H9 (cell line): ENCODE data around the gene NCOR2. TPM values are rescaled to one million over a fixed set of nuclear protein-coding genes. Genes with fewer than 3 reads are reported as not detected.

Source experiments
- DNase-seq: peaks from one replicate; pipeline ENCODE4 v3.0.0-alpha.2; 2017
- H2AFZ ChIP-seq: one replicate; pipeline ENCODE4 v1.6.1; 2013; ENCODE audit warnings: mild to moderate bottlenecking, low read length, control low read depth, moderate library complexity
- H2AK5ac ChIP-seq: 2 replicates; pipeline ENCODE4 v1.6.1; 2013; ENCODE audit warnings: low read length, control low read depth, mixed read lengths; ENCODE audit not compliant: insufficient read length
- H2BK120ac ChIP-seq: one replicate; pipeline ENCODE4 v1.6.1; 2013; ENCODE audit warnings: low read depth, mild to moderate bottlenecking, low read length, control low read depth, inconsistent platforms; ENCODE audit not compliant: poor library complexity, severe bottlenecking
- H2BK12ac ChIP-seq: 2 replicates; pipeline ENCODE4 v1.6.1; 2013; ENCODE audit warnings: low read length, control low read depth, mixed read lengths, low read depth; ENCODE audit not compliant: insufficient read length
- H2BK15ac ChIP-seq: 2 replicates; pipeline ENCODE4 v1.6.1; 2013; ENCODE audit warnings: low read depth, low read length, control low read depth
- H2BK20ac ChIP-seq: one replicate; pipeline ENCODE4 v1.6.1; 2013; ENCODE audit warnings: low read depth, mild to moderate bottlenecking, low read length, control low read depth, inconsistent platforms; ENCODE audit not compliant: poor library complexity, severe bottlenecking
- H2BK5ac ChIP-seq: 2 replicates; pipeline ENCODE4 v1.6.1; 2013; ENCODE audit warnings: low read length, control low read depth, mixed read lengths; ENCODE audit not compliant: insufficient read length
- H3K14ac ChIP-seq: 2 replicates; pipeline ENCODE4 v1.6.1; 2013; ENCODE audit warnings: low read length, control low read depth; ENCODE audit not compliant: insufficient read depth
- H3K18ac ChIP-seq: 2 replicates; pipeline ENCODE4 v1.6.1; 2013; ENCODE audit warnings: low read depth, mild to moderate bottlenecking, mixed read lengths, low read length, control low read depth; ENCODE audit not compliant: insufficient read length
- H3K23ac ChIP-seq: 2 replicates; pipeline ENCODE4 v1.6.1; 2013; ENCODE audit warnings: low read length, control low read depth, mixed read lengths, low read depth; ENCODE audit not compliant: insufficient read length
- H3K23me2 ChIP-seq: 2 replicates; pipeline ENCODE4 v1.6.1; 2013; ENCODE audit warnings: low read depth, mild to moderate bottlenecking, mixed read lengths, low read length, control low read depth; ENCODE audit not compliant: insufficient read length, poor library complexity, severe bottlenecking
- H3K27ac ChIP-seq: 2 replicates; pipeline ENCODE4 v1.5.1; 2013; ENCODE audit warnings: low read length, control low read depth, mixed read lengths, low read depth; ENCODE audit not compliant: insufficient read length
- H3K27me3 ChIP-seq: 2 replicates; pipeline ENCODE4 v1.6.1; 2013; ENCODE audit warnings: low read length, control low read depth, inconsistent platforms; ENCODE audit not compliant: insufficient read depth
- H3K4ac ChIP-seq: 2 replicates; pipeline ENCODE4 v1.6.1; 2013; ENCODE audit warnings: low read depth, mild to moderate bottlenecking, control low read depth, inconsistent platforms, low read length, moderate library complexity
- H3K4me1 ChIP-seq: 2 replicates; pipeline ENCODE4 v1.6.1; 2013; ENCODE audit warnings: low read length, control low read depth, inconsistent platforms; ENCODE audit not compliant: insufficient read depth
- H3K4me2 ChIP-seq: 2 replicates; pipeline ENCODE4 v1.6.1; 2013; ENCODE audit warnings: low read length, control low read depth, mixed read lengths; ENCODE audit not compliant: insufficient read length, insufficient read depth
- H3K56ac ChIP-seq: 2 replicates; pipeline ENCODE4 v1.6.1; 2013; ENCODE audit warnings: low read depth, mild to moderate bottlenecking, mixed read lengths, low read length, control low read depth; ENCODE audit not compliant: insufficient read length
- H3K79me1 ChIP-seq: 2 replicates; pipeline ENCODE4 v1.6.1; 2013; ENCODE audit warnings: low read depth, mild to moderate bottlenecking, moderate library complexity, low read length, control low read depth, inconsistent platforms; ENCODE audit not compliant: insufficient read depth, poor library complexity, severe bottlenecking
- H3K79me2 ChIP-seq: 2 replicates; pipeline ENCODE4 v1.6.1; 2013; ENCODE audit warnings: low read length, control low read depth, inconsistent platforms; ENCODE audit not compliant: insufficient read depth
- H3K9ac ChIP-seq: 2 replicates; pipeline ENCODE4 v1.6.1; 2013; ENCODE audit warnings: low read length, control low read depth, mixed read lengths; ENCODE audit not compliant: insufficient read length; ENCODE audit errors: extremely low read depth
- H3K9me3 ChIP-seq: one replicate; pipeline ENCODE4 v1.6.1; 2013; ENCODE audit warnings: low read depth, low read length, inconsistent platforms; ENCODE audit not compliant: control insufficient read depth
- H3T11ph ChIP-seq: one replicate; pipeline ENCODE4 v1.6.1; 2013; ENCODE audit warnings: mild to moderate bottlenecking, low read length, control low read depth, inconsistent platforms
- H4K20me1 ChIP-seq: one replicate; pipeline ENCODE4 v1.6.1; 2013; ENCODE audit not compliant: control insufficient read depth, insufficient read length, insufficient read depth
- H4K5ac ChIP-seq: 2 replicates; pipeline ENCODE4 v1.6.1; 2013; ENCODE audit warnings: low read depth, mild to moderate bottlenecking, mixed read lengths, low read length, control low read depth; ENCODE audit not compliant: insufficient read length
- H4K8ac ChIP-seq: replicated peaks from 2 replicates; pipeline ENCODE4 v1.6.1; 2013; ENCODE audit warnings: low read length, control low read depth, mixed read lengths, low read depth; ENCODE audit not compliant: insufficient read length
- H4K91ac ChIP-seq: 2 replicates; pipeline ENCODE4 v1.6.1; 2013; ENCODE audit warnings: low read depth, mild to moderate bottlenecking, moderate library complexity, mixed read lengths, low read length, control low read depth; ENCODE audit not compliant: insufficient read length
- H3K27ac Mint-ChIP-seq, 3 experiments: 2 replicates in 2 of 3; 3 replicates in 1 of 3; pipeline ENCODE4 v1.8.0; 2020 to 2021; ENCODE audit warnings: mixed read lengths in 3 of 3, mild to moderate bottlenecking in 1 of 3, moderate library complexity in 1 of 3
- H3K27me3 Mint-ChIP-seq: 2 replicates; pipeline ENCODE4 v1.8.0; 2021; ENCODE audit warnings: low read depth, mild to moderate bottlenecking, moderate library complexity, mixed read lengths
- H3K36me3 Mint-ChIP-seq, 3 experiments: 2 replicates in 2 of 3; 3 replicates in 1 of 3; pipeline ENCODE4 v1.8.0; 2020 to 2021; ENCODE audit warnings: low read depth in 3 of 3, mixed read lengths in 3 of 3; ENCODE audit not compliant: insufficient read depth in 1 of 3
- H3K4me1 Mint-ChIP-seq, 2 experiments: 2 replicates each; pipeline ENCODE4 v1.8.0; 2020; ENCODE audit warnings: mixed read lengths in 2 of 2
- H3K4me3 Mint-ChIP-seq, 2 experiments: 2 replicates in 1 of 2; 3 replicates in 1 of 2; pipeline ENCODE4 v1.8.0; 2020 to 2021; ENCODE audit warnings: mild to moderate bottlenecking in 2 of 2, mixed read lengths in 2 of 2, moderate library complexity in 1 of 2
- H3K9me3 Mint-ChIP-seq, 2 experiments: 2 replicates in 1 of 2; 3 replicates in 1 of 2; pipeline ENCODE4 v1.8.0; 2020; ENCODE audit warnings: mild to moderate bottlenecking in 2 of 2, mixed read lengths in 2 of 2, moderate library complexity in 1 of 2
- WGBS: extraction: QIAGEN DNeasy Blood & Tissue Kit; methylation state at CpG from one replicate; pipeline ENCODE4 v1.1.7; 2013; ENCODE audit warnings: missing lambda C conversion rate, low lambda C conversion rate, mixed read lengths; ENCODE audit not compliant: insufficient read length; ENCODE audit errors: extremely low coverage; 5-methylcytosine and 5-hydroxymethylcytosine counted together
- total RNA-seq: library from RNA; stranded (reverse); gene quantifications from 2 replicates; pipeline ENCODE4 v1.2.1, GENCODE V29; 2021
- TF ChIP-seq, protein P1 (sequence below): fragments of 200-600 bp; sonication (generic); conservative IDR thresholded peaks from 3 replicates; pipeline ENCODE4 v1.8.0; 2021; ENCODE audit warnings: antibody characterized with exemption, mild to moderate bottlenecking

The NCOR2 gene
- total RNA-seq, 1 experiment from 2014 or later: 226 TPM

- TF ChIP-seq, protein P1, sequence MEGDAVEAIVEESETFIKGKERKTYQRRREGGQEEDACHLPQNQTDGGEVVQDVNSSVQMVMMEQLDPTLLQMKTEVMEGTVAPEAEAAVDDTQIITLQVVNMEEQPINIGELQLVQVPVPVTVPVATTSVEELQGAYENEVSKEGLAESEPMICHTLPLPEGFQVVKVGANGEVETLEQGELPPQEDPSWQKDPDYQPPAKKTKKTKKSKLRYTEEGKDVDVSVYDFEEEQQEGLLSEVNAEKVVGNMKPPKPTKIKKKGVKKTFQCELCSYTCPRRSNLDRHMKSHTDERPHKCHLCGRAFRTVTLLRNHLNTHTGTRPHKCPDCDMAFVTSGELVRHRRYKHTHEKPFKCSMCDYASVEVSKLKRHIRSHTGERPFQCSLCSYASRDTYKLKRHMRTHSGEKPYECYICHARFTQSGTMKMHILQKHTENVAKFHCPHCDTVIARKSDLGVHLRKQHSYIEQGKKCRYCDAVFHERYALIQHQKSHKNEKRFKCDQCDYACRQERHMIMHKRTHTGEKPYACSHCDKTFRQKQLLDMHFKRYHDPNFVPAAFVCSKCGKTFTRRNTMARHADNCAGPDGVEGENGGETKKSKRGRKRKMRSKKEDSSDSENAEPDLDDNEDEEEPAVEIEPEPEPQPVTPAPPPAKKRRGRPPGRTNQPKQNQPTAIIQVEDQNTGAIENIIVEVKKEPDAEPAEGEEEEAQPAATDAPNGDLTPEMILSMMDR: no peak
Measured at GRCh38 chr12:124551268-124552144, 15.9 kb downstream of the NCOR2 start.

More at GRCh38 chr12:124551268-124552144, 15.9 kb downstream of the NCOR2 start:
- Histone ChIP-seq H3K23me2 (no peaks in the 10 kb centered on the region), H3K27ac (no peak overlapping the region), H4K20me1 (no peaks in the 10 kb centered on the region), H2AFZ (no peak overlapping the region), H2BK20ac (no peak overlapping the region), H2BK12ac (no peak overlapping the region), H2BK5ac (no peak overlapping the region), H3K56ac (no peak overlapping the region), H2AK5ac (no peak overlapping the region), H3K4me2 (no peak overlapping the region), H4K5ac (no peak overlapping the region), H3K4ac (no peak overlapping the region), H3K27me3 (no peaks in the 10 kb centered on the region), H2BK15ac (no peak overlapping the region), H3K79me1 (peaks cover 3% of the 10 kb centered on the region), H3K4me1 (peaks cover 4% of the 10 kb centered on the region; the same call in 1 of the 2 replicates), H3K23ac (no peak overlapping the region), H3T11ph (no peak overlapping the region), H2BK120ac (no peak overlapping the region), H3K9ac (no peak overlapping the region), H3K18ac (no peak overlapping the region), H3K14ac (no peak overlapping the region), H3K79me2 (peaks cover 78% of the 10 kb centered on the region), H4K8ac (no peak overlapping the region), H4K91ac (no peak overlapping the region), H3K9me3 (no peaks in the 10 kb centered on the region)
- DNase-seq: peak; percentile 83
- Mint-ChIP-seq H3K36me3 (peaks cover 7 to 17% (median 15%) of the 10 kb centered on the region in 3 experiments), H3K27me3 (no peaks in the 10 kb centered on the region), H3K9me3 (no peaks in the 10 kb centered on the region), H3K4me3 (peak overlapping the region in 1 of 2 experiments; percentile 56; a peak in 2 of 5 replicates), H3K4me1 (peaks cover 46 to 56% of the 10 kb centered on the region in 2 experiments), H3K27ac (peak overlapping the region; percentile 79 to 97 (median 92); a peak in 5 of 7 replicates)
- whole genome bisulfite sequencing: no CpG with 5 or more reads among the region's 25 CpGs
